GM12892 (cell line): ENCODE results near the gene TARBP2.

Experiments
- DNase-seq: peaks from one replicate; pipeline ENCODE4 v3.0.0; 2011; ENCODE audit not compliant: insufficient read length
- FAIRE-seq: peaks from 2 replicates; lab custom pipeline; 2011; peaks lifted over from hg19 to GRCh38; lab: Jason Lieb, UNC
- POLR2A ChIP-seq: IDR thresholded peaks from 2 replicates; pipeline ENCODE4 v1.6.1; 2011; ENCODE audit warnings: low read depth, low read length, control low read depth
- POLR2AphosphoS5 ChIP-seq: IDR thresholded peaks from 2 replicates; pipeline ENCODE4 v1.6.1; 2011; ENCODE audit warnings: low read depth, low read length, control low read depth
- TAF1 ChIP-seq: IDR thresholded peaks from 2 replicates; pipeline ENCODE4 v1.6.1; 2011; ENCODE audit warnings: low read depth, mild to moderate bottlenecking, control low read depth, low read length, borderline replicate concordance

Gene TARBP2

GRCh38 chr12:53508534-53509170 is 7.6 kb downstream of the TARBP2 start:
- FAIRE-seq (peak; percentile 94), DNase-seq (peak; percentile 63)
- no peak for TF ChIP-seq TAF1
- TF ChIP-seq POLR2A, result no peak
- TF ChIP-seq POLR2AphosphoS5, result no peak

- FAIRE-seq (no peak), DNase-seq (no peak)
- no peak for TF ChIP-seq POLR2A
- TF ChIP-seq TAF1, result no peak
- TF ChIP-seq POLR2AphosphoS5, result no peak
These were observed 9.2 kb downstream of the TARBP2 start for GRCh38 chr12:53510181-53510812.

DNA sequence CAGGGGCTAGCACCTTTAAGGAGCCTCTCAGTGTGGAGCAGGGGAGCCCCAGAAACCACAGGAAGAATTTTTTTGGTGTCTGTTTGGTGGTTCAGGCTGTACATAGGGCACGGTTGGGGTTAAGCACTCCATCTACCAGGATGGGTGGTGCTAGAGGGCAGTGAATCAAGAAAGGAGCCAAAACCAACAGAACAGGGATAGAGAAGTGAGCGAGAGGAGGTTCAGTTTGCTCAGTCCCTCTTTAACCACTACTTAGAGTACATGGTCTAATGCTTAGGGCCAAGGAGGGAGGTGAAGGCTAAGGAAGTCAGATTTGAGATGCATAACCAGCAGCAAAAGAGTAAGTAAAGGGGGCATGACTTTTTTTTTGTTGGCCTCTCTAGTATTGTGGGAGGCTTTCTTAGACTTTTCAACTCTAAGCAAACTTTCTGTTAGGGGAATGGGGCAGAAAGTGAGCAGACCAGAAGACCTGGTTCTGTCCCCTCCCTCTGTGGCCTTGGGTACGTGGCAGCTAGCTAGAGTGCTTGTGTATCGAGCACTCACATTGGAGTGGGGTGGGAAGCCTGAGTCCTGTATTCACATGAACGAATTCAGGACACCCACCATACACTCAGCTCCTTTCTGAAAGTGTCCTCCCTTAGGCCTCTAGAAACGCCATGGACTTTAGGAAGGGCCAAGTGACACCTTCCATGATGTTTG is 12.8 kb downstream of the TARBP2 start:
- TF ChIP-seq TAF1, result no peak
- TF ChIP-seq POLR2A, result no peak
- TF ChIP-seq POLR2AphosphoS5, result no peak
- FAIRE-seq (no peak), DNase-seq (no peak)

DNA sequence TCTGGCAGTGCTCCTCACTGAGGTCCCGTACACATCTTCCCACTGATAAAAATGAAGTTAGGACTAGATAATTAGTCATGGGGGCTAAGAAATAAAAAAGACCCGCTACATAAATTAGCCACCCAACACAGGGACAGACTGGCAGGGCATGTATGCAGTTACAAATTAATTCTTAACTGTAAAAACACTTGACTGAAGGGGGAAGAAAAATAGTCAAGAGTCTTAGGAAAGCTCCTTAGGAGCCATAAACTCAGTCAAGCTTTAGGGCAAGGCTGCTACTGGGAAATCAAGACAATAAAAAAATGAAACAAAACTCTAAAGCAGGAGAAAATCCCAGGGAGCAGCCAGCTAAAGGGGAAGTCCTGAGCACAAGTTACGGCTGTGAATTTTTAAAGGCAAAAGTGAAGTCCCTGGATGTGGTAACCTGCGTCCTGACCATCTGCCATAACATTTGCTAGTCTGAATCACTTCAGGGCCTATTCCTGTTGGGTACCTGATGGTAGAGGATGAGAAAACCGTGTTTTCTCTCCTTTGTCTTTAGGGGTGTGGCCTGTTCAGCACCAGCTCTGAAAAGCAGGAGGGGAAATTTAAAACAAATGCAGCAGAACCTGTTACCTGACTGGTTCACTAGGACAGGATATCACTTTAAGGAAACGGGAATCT is 13.7 kb downstream of the TARBP2 start:
- no peak for DNase-seq
- no peak for FAIRE-seq
- no peak for TF ChIP-seq POLR2A

- TF ChIP-seq POLR2A (no peak), POLR2AphosphoS5 (no peak), TAF1 (no peak)
- DNase-seq (no peak), FAIRE-seq (no peak)
These were observed 14.2 kb downstream of the TARBP2 start for GRCh38 chr12:53515291-53515680.

DNA sequence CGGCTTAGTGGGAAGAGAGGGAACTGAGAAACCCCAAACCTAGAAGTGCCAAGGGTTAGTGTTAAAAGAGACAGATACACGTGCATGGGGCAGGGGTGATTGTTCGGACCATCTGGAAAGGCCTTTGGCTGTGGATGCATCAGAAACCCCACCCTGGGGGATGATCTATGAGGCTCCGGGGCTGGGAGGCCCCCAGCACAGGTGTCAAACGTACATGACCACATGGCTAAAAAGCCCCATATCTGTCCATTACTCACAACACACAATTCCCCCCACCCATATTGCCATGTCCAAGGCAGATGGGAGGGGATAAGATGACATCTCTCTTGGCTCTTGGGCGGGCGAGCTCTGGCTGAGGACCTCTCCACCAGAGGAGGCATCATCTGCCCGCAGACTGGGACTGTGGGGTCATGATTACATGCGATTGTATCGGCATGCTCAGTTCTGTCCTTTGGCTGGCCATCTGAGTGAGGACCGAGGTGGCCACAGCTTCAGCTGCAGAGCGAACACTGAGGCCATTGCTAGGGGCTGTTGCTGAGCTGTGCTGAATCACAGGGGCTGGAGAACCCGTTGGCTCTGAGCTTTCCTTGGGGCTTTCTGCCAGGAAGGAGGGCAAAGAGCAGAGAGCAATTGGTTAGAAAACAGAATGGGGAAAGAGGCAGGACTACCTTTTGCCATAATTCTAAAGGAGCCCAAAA is 15.8 kb downstream of the TARBP2 start:
- no peak for TF ChIP-seq POLR2AphosphoS5

DNA sequence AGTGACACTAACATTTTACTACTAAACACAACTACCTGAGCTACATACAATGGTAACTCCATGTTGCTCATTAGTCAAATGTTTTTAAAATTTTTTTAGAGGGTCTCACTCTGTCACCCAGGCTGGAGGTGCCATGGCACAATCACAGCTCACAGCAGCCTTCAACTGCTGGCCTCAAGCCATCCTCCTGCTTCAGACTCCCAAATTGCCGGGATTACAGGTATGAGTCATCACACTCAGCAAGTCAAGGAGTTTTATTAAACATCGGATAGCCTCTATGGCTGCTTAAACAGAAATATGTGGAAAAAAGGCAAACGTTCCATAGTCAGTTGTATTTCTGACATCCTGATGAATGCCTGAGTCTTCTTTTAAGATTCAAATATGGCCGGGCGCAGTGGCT is 17.3 kb downstream of the TARBP2 start:
- no peak for TF ChIP-seq TAF1
- TF ChIP-seq POLR2AphosphoS5, result no peak
- no peak for TF ChIP-seq POLR2A
- no peak for DNase-seq
- no peak for FAIRE-seq

More for the DNA sequence above, 15.8 kb downstream of the TARBP2 start:
- DNase-seq, result no peak
- no peak for FAIRE-seq

- TF ChIP-seq POLR2A, result no peak
- no peak for TF ChIP-seq TAF1
- TF ChIP-seq POLR2AphosphoS5, result no peak
- FAIRE-seq, result no peak
These were observed 22.0 kb downstream of the TARBP2 start for GRCh38 chr12:53523131-53523530.

DNA sequence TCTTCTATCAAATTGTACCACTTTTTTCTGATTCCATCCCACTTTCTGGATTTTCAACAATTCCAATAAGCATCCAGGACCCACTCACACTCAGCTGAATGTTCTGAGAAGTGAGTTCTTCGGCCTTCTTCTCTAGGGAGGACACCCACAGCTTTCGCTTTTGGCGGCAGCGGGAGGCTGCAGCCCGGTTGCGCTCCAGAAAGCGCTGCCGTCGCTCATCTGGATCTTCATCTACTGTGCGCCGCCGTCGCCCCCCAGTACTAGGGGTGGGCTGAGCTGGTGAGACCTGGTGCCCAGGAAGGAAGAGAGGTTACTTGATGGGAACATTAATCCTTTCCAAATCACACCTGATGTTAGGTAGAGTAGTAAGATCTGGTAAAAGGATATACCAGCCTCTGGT is 23.4 kb downstream of the TARBP2 start:
- FAIRE-seq (no peak), DNase-seq (no peak)

More at GRCh38 chr12:53523131-53523530, 22.0 kb downstream of the TARBP2 start:
- DNase-seq, result no peak

GRCh38 chr12:53530061-53530460 is 29.0 kb downstream of the TARBP2 start:
- TF ChIP-seq TAF1, result no peak
- no peak for TF ChIP-seq POLR2A
- no peak for TF ChIP-seq POLR2AphosphoS5
- DNase-seq, result no peak
- FAIRE-seq, result no peak

More for the DNA sequence above, 23.4 kb downstream of the TARBP2 start:
- TF ChIP-seq POLR2AphosphoS5, result no peak
- TF ChIP-seq TAF1, result no peak
- no peak for TF ChIP-seq POLR2A

DNA sequence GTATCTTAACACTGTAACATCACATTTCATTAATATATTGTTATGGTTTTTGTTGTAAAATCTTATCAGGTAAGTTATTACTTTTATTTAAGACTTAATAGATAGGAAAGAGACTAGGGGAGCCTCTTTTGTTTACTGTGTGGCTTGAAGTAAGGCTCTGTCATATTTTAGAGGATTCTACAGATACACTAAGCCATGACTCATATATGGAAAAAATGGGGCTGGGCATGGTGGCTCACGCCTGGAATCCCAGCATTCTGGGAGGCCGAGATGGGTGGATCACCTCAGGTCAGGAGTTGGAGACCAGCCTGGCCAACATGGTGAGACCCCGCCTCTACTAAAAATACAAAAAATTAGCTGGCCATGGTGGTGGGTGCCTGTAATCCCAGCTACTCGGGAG is 29.8 kb downstream of the TARBP2 start:
- DNase-seq (no peak), FAIRE-seq (no peak)
- TF ChIP-seq POLR2AphosphoS5 (no peak), TAF1 (no peak), POLR2A (no peak)
